Fibroblast of the aortic adventitia (primary cell): Measurements from ENCODE around the gene C19orf81. TPM values are rescaled to one million over a fixed set of nuclear protein-coding genes. Genes with fewer than 3 reads are reported as not detected.

ENCODE experiments used
- DNase-seq: peaks from one replicate; pipeline ENCODE4 v3.0.0-alpha.2; 2010; ENCODE audit warnings: low read depth
- H3K4me3 ChIP-seq: 2 replicates; pipeline ENCODE4 v1.5.1; 2011; ENCODE audit warnings: low read depth, mild to moderate bottlenecking, control low read depth, low read length, moderate library complexity
- CTCF ChIP-seq: IDR thresholded peaks from 2 replicates; pipeline ENCODE4 v1.5.1; 2011; ENCODE audit warnings: mild to moderate bottlenecking, low read length, control low read depth, inconsistent platforms; ENCODE audit not compliant: insufficient read depth
- total RNA-seq: library from RNA; depleted of rRNA; stranded (reverse); fragments of >200 nt; gene quantifications from 2 replicates; pipeline ENCODE4 v1.2.3, GENCODE V29; 2012; ENCODE audit warnings: low replicate concordance

The C19orf81 gene
- total RNA-seq, 1 donor: not detected

GRCh38 chr19:50661023-50661422 is 11.8 kb downstream of the C19orf81 start:
- DNase-seq: no peak
- no peak overlapping the region for H3K4me3 ChIP-seq
- no peak for TF ChIP-seq CTCF

DNA sequence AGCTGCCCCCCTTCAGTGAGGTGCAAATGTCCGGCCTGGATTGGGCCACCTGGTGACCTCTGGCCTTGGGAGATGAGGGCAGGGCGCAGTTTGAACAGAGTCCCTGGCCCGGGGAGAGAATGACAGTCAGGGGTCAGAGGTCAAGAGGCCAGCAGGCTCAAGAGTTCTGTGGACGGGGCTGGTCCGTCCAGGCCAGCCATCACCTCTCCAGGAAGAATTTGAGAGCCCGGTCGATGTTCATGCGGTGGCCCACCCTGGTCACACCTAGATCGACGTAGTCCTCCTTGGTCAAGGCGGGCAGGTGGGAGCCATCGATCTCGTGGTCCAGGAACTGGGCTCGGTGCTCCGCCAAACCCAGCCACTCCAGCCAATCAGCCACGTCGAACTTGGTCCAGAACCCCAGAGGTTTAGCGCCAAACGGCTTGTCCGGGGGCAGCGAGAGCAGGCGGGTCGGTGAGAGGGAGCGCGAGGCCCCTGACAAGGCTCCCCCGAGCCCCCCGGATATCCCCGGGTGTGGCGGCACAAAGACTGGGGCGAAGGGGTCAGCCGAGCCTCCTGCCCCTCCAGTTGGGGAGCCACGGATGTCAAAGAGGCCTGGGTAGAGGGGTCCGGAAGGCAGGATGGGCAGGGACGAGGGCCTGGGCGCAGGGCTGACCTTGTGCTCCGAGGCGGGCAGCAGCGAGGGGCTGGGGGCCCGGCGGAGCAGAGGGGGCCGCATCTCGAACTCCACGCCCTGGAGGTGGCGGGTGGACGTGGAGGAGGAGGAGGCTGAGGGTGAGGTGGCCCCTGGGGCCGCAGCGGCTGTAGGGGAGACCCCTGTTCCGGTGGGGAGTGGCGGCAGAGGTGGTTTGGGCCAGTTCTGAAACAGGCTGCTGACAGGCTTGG is 12.8 kb downstream of the C19orf81 start:
- H3K4me3 ChIP-seq: no peak overlapping the region
- TF ChIP-seq CTCF: no peak
- no peak for DNase-seq

GRCh38 chr19:50662651-50663481 is 13.6 kb downstream of the C19orf81 start:
- no peak overlapping the region for H3K4me3 ChIP-seq
- no peak for DNase-seq
- no peak for TF ChIP-seq CTCF

- DNase-seq: no peak
- TF ChIP-seq CTCF: peak; percentile 2
- no peak overlapping the region for H3K4me3 ChIP-seq
Observed at GRCh38 chr19:50663482-50663790, 14.2 kb downstream of the C19orf81 start.

GRCh38 chr19:50664204-50664603 is 15.0 kb downstream of the C19orf81 start:
- no peak for DNase-seq
- H3K4me3 ChIP-seq: no peak overlapping the region
- TF ChIP-seq CTCF: no peak

DNA sequence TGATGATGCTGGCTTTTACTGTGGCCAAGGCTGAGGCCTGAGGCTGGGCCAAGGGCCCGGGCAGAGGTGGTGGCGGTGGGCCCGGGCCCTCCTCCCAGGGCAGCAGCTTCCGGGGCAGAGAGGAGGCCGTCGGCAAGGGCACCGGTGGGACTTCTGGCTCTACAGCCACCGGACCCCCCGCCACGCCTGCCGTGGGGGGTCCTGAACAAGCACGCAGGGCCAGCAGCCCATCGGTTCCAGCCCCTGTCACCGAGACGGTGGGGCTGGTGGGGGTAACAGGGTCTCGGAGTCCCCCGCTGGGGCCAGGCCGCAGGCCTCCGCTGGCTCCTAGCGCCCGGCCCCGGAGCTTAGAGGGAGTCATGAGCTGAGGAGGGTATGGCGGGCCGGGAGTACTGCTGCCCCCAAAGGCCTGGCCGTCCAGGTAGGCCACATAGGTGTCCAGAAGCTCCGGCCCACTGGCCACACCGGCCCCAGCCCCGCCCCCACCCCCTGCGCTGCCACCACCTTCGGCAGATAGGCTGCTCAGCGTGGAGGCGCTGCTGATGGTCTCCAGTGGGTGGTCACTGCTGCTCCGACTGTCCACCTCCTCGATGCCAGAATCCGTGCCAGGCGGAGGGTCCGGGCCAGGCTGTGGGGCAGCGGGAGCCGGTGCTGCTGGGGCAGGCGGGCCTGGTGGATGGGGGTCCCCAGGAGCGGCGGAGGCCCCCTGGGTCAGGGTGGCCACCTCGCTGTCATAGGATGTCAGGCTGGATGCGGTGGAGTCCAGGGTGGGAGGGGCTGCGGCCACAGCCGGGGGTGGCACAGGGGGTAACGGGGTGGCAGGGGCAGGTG is 17.3 kb downstream of the C19orf81 start:
- DNase-seq: no peak
- H3K4me3 ChIP-seq: no peak overlapping the region
- no peak for TF ChIP-seq CTCF
